T47D (cell line): ENCODE results near the gene MYO1F.
"Not testable (repeated sequence)": the region's sequence is repeated elsewhere in the genome, so short reads cannot be mapped to it uniquely, and the experiment has no call there.

ENCODE experiments used
- DNase-seq, 2 experiments: peaks; one replicate each; pipeline versions ENCODE4 v3.0.0 to v3.0.0-alpha.2; 2011 to 2012; ENCODE audit warnings: low read depth in 1 of 2, low spot score in 1 of 2
- JUND ChIP-seq: IDR thresholded peaks from 2 replicates; pipeline ENCODE4 v1.6.1; 2012; ENCODE audit warnings: low read depth
- in situ Hi-C: cut with HindIII; loops from 2 replicates; pipeline ENCODE4 v1.10.0; 2016; ENCODE audit warnings: low sequenced_read_pairs, low pct_unique_long_range_greater_than_20kb

MYO1F gene

GRCh38 chr19:8571006-8571411 lies 6.2 kb downstream of the MYO1F start:
- in situ Hi-C loops = no loop called here

GRCh38 chr19:8569066-8569771 lies 8.0 kb downstream of the MYO1F start:
- in situ Hi-C loops = no loop called here
- no peak for TF ChIP-seq JUND
- DNase-seq = no peak

More at GRCh38 chr19:8571006-8571411, 6.2 kb downstream of the MYO1F start:
- TF ChIP-seq JUND = no peak
- peak in 1 of 2 experiments; percentile 24 for DNase-seq

- no peak for TF ChIP-seq JUND
- in situ Hi-C loops = no loop called here
- no peak for DNase-seq
Observed at GRCh38 chr19:8567522-8568172, 9.6 kb downstream of the MYO1F start.

- TF ChIP-seq JUND = no peak
- in situ Hi-C loops = no loop called here
- DNase-seq = no peak
Observed at GRCh38 chr19:8566855-8567254, 10.4 kb downstream of the MYO1F start.

GRCh38 chr19:8564866-8565265 lies 12.4 kb downstream of the MYO1F start:
- in situ Hi-C loops = not testable (repeated sequence)

GRCh38 chr19:8561075-8561764 lies 16.0 kb downstream of the MYO1F start:
- TF ChIP-seq JUND = no peak
- in situ Hi-C loops = no loop called here
- DNase-seq = no peak

More at GRCh38 chr19:8564866-8565265, 12.4 kb downstream of the MYO1F start:
- DNase-seq = not testable (repeated sequence)

GRCh38 chr19:8558325-8558724 lies 18.9 kb downstream of the MYO1F start:
- no peak for DNase-seq
- in situ Hi-C loops = no loop called here
- no peak for TF ChIP-seq JUND

- no peak for DNase-seq
- in situ Hi-C loops = no loop called here
- no peak for TF ChIP-seq JUND
Observed at GRCh38 chr19:8557642-8558238, 19.5 kb downstream of the MYO1F start.

- in situ Hi-C loops, DNase-seq: not testable (repeated sequence)
Observed at GRCh38 chr19:8553729-8554128, 23.5 kb downstream of the MYO1F start.

GRCh38 chr19:8552810-8553209 lies 24.4 kb downstream of the MYO1F start:
- no peak for TF ChIP-seq JUND
- in situ Hi-C loops = no loop called here
- DNase-seq = peak in 1 of 2 experiments; percentile 24

GRCh38 chr19:8550070-8550469 lies 27.2 kb downstream of the MYO1F start:
- TF ChIP-seq JUND = no peak
- DNase-seq = no peak

GRCh38 chr19:8545743-8546142 lies 31.5 kb downstream of the MYO1F start:
- no peak for TF ChIP-seq JUND
- in situ Hi-C loops = no loop called here
- no peak for DNase-seq

More at GRCh38 chr19:8550070-8550469, 27.2 kb downstream of the MYO1F start:
- in situ Hi-C loops = no loop called here

GRCh38 chr19:8544168-8544567 lies 33.1 kb downstream of the MYO1F start:
- in situ Hi-C loops = no loop called here
- DNase-seq = no peak
- TF ChIP-seq JUND = no peak
